HepG2 (cell line): ENCODE data around the gene NDC80. TPM values are rescaled to one million over a fixed set of nuclear protein-coding genes. Genes with fewer than 3 reads are reported as not detected.

Experiments
- CSRNP1 ChIP-seq: sonication (generic); formaldehyde crosslinking; IDR thresholded peaks from 2 replicates; pipeline ENCODE4 v1.8.1; 2023; ENCODE audit warnings: mild to moderate bottlenecking, missing genetic modification reagents
- ELF1 ChIP-seq: sonication (generic); formaldehyde crosslinking; IDR thresholded peaks from 2 replicates; pipeline ENCODE4 v1.4.0; 2020; ENCODE audit warnings: missing genetic modification reagents
- ERF ChIP-seq: IDR thresholded peaks from 2 replicates; pipeline ENCODE4 v1.6.1; 2018; ENCODE audit warnings: missing biosample characterization, missing genetic modification reagents
- FLYWCH1 ChIP-seq: sonication (generic); formaldehyde crosslinking; IDR thresholded peaks from 2 replicates; pipeline ENCODE4 v1.8.1; 2023; ENCODE audit warnings: mild to moderate bottlenecking, missing genetic modification reagents
- GMEB2 ChIP-seq: IDR thresholded peaks from 2 replicates; pipeline ENCODE4 v1.6.1; 2016; ENCODE audit warnings: missing biosample characterization, missing genetic modification reagents, low read depth
- HES4 ChIP-seq: sonication (generic); formaldehyde crosslinking; IDR thresholded peaks from 2 replicates; pipeline ENCODE4 v1.9.0; 2021; ENCODE audit warnings: mild to moderate bottlenecking, missing genetic modification reagents, borderline replicate concordance
- MAFG ChIP-seq: sonication (generic); formaldehyde crosslinking; IDR thresholded peaks from 2 replicates; pipeline ENCODE4 v1.5.1; 2020; ENCODE audit warnings: mild to moderate bottlenecking, missing genetic modification reagents
- MBNL3 ChIP-seq: fragments of 250-450 bp; sonication (Bioruptor Pico); conservative IDR thresholded peaks from 2 replicates; pipeline ENCODE4 v1.8.0; 2022; ENCODE audit warnings: mild to moderate bottlenecking, inconsistent platforms
- NFAT5 ChIP-seq: sonication (generic); formaldehyde crosslinking; IDR thresholded peaks from 2 replicates; pipeline ENCODE4 v1.4.0; 2020; ENCODE audit warnings: missing genetic modification reagents
- RAD51 ChIP-seq: fragments of 450-650 bp; IDR thresholded peaks from 2 replicates; pipeline ENCODE4 v1.6.1; 2016; ENCODE audit warnings: borderline replicate concordance
- TAF1 ChIP-seq: sonication (generic); formaldehyde crosslinking; IDR thresholded peaks from 2 replicates; pipeline ENCODE4 v1.4.0; 2020; ENCODE audit warnings: missing genetic modification reagents
- TIGD3 ChIP-seq: sonication (generic); formaldehyde crosslinking; IDR thresholded peaks from 2 replicates; pipeline ENCODE4 v1.5.1; 2020; ENCODE audit warnings: mild to moderate bottlenecking, missing genetic modification reagents, borderline replicate concordance
- ZFP1 ChIP-seq: IDR thresholded peaks from 2 replicates; pipeline ENCODE4 v1.6.1; 2016
- ZIK1 ChIP-seq: sonication (generic); formaldehyde crosslinking; IDR thresholded peaks from 2 replicates; pipeline ENCODE4 v1.5.0; 2020; ENCODE audit warnings: mild to moderate bottlenecking, low read depth, missing genetic modification reagents, borderline replicate concordance
- ZNF121 ChIP-seq: sonication (generic); formaldehyde crosslinking; IDR thresholded peaks from 2 replicates; pipeline ENCODE4 v1.5.0; 2020; ENCODE audit warnings: mild to moderate bottlenecking, missing genetic modification reagents
- ZNF124 ChIP-seq: sonication (generic); formaldehyde crosslinking; IDR thresholded peaks from 2 replicates; pipeline ENCODE4 v1.4.0; 2020; ENCODE audit warnings: missing genetic modification reagents
- ZNF20 ChIP-seq: sonication (generic); formaldehyde crosslinking; IDR thresholded peaks from 2 replicates; pipeline ENCODE4 v1.4.0; 2020; ENCODE audit warnings: mild to moderate bottlenecking, moderate library complexity, missing genetic modification reagents
- ZNF616 ChIP-seq: sonication (generic); formaldehyde crosslinking; IDR thresholded peaks from 2 replicates; pipeline ENCODE4 v1.5.0; 2020; ENCODE audit warnings: low read depth, mild to moderate bottlenecking, missing genetic modification reagents
- ZNF746 ChIP-seq: sonication (generic); formaldehyde crosslinking; IDR thresholded peaks from 2 replicates; pipeline ENCODE4 v1.8.0; 2022; ENCODE audit warnings: mild to moderate bottlenecking, missing genetic modification reagents
- ZSCAN12 ChIP-seq: sonication (generic); formaldehyde crosslinking; IDR thresholded peaks from 2 replicates; pipeline ENCODE4 v1.9.0; 2021; ENCODE audit warnings: mild to moderate bottlenecking, missing genetic modification reagents
- polyA plus RNA-seq, 8 experiments: library from polyadenylated mRNA; depleted of rRNA in 3 of 8; stranded (reverse) in 7 of 8; unstranded in 1 of 8; fragments of >200 nt; fragmentation: Illumina TruSeq in 4 of 8; extraction: Trizol in 4 of 8; gene quantifications; 2 replicates each; pipeline versions ENCODE4 v1.2.1 to v1.2.3, GENCODE V29; 2011 to 2016; ENCODE audit warnings: low read depth in 4 of 8, missing spikeins in 1 of 8, mixed read lengths in 1 of 8; ENCODE audit not compliant: insufficient read depth in 1 of 8
- total RNA-seq, 5 experiments: library from RNA; depleted of rRNA; stranded (reverse); fragments of >200 nt; fragmentation: Illumina TruSeq; extraction: Trizol; gene quantifications; 2 replicates each; pipeline ENCODE4 v1.2.3, GENCODE V29; 2016; ENCODE audit warnings: low read depth in 1 of 5

The NDC80 gene
- total and polyA plus RNA-seq, 2 of the 13 experiments (the other 11 are each of a cell fraction or from before 2014, with no cell fraction given): 9.6 to 33.0 TPM

- TF ChIP-seq NFAT5 (peak; percentile 60; the same call in 1 of the 2 replicates), MBNL3 (CRISPR knock-in tag) (no peak), HES4 (no peak), CSRNP1 (CRISPR knock-in tag) (peak; percentile 99), FLYWCH1 (CRISPR knock-in tag) (peak; percentile 82; the same call in 1 of the 2 replicates), ZFP1 (no peak), ZNF121 (CRISPR knock-in tag) (no peak), ERF (CRISPR knock-in tag) (no peak; the same call in 1 of the 2 replicates), TAF1 (CRISPR knock-in tag) (peak; percentile 75; the same call in 1 of the 2 replicates), ZSCAN12 (CRISPR knock-in tag) (no peak; the same call in 1 of the 2 replicates), ZNF616 (no peak), TIGD3 (CRISPR knock-in tag) (no peak), ZNF124 (CRISPR knock-in tag) (peak; percentile 53; the same call in 1 of the 2 replicates), RAD51 (no peak), ZNF20 (CRISPR knock-in tag) (no peak), MAFG (no peak), GMEB2 (peak; percentile 100), ZIK1 (no peak), ELF1 (CRISPR knock-in tag) (peak; percentile 90), ZNF746 (CRISPR knock-in tag) (no peak)
These were observed at the start of gene NDC80, which contains the start of gene METTL4 (continued) for GRCh38 chr18:2571200-2572170.
